ENCODE results near the gene TLX2. TPM values are rescaled to one million over a fixed set of nuclear protein-coding genes. Genes with fewer than 3 reads are reported as not detected.

The TLX2 gene
- total and polyA plus RNA-seq, 2 of the 13 experiments (the other 11 are each of a cell fraction or from before 2014, with no cell fraction given): 0.05 to 0.20 TPM

- TF ChIP-seq, protein P1, sequence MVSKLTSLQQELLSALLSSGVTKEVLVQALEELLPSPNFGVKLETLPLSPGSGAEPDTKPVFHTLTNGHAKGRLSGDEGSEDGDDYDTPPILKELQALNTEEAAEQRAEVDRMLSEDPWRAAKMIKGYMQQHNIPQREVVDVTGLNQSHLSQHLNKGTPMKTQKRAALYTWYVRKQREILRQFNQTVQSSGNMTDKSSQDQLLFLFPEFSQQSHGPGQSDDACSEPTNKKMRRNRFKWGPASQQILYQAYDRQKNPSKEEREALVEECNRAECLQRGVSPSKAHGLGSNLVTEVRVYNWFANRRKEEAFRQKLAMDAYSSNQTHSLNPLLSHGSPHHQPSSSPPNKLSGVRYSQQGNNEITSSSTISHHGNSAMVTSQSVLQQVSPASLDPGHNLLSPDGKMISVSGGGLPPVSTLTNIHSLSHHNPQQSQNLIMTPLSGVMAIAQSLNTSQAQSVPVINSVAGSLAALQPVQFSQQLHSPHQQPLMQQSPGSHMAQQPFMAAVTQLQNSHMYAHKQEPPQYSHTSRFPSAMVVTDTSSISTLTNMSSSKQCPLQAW (CRISPR knock-in tag; IDR thresholded peaks at IDR 0.05): peak; percentile 80
- TF ChIP-seq PCBP2 (optimal IDR thresholded peaks at IDR 0.05; ENCODE audit: low read depth, low read length, poor library complexity, severe bottlenecking) (no peak), CAMTA2 (CRISPR knock-in tag; IDR thresholded peaks at IDR 0.05; ENCODE audit: borderline replicate concordance) (no peak; the same call in 1 of the 2 replicates), FIP1L1 (IDR thresholded peaks at IDR 0.05; ENCODE audit: borderline replicate concordance, insufficient read depth, low read depth, low read length) (no peak), ZNF251 (CRISPR knock-in tag; IDR thresholded peaks at IDR 0.05) (no peak), JUNB (CRISPR knock-in tag; IDR thresholded peaks at IDR 0.05; ENCODE audit: borderline replicate concordance) (no peak), GMEB2 (CRISPR knock-in tag; IDR thresholded peaks at IDR 0.05; ENCODE audit: low read depth) (peak; percentile 49; the same call in 1 of the 2 replicates), PAX8 (CRISPR knock-in tag; IDR thresholded peaks at IDR 0.05; ENCODE audit: borderline replicate concordance) (peak; percentile 75), HMGXB3 (CRISPR knock-in tag; IDR thresholded peaks at IDR 0.05; ENCODE audit: borderline replicate concordance) (peak; percentile 53; the same call in 1 of the 2 replicates), ZNF317 (CRISPR knock-in tag; IDR thresholded peaks at IDR 0.05) (peak; percentile 71), ZNF891 (CRISPR knock-in tag; IDR thresholded peaks at IDR 0.05) (peak; percentile 91)
- TF ChIP-seq, protein P2, sequence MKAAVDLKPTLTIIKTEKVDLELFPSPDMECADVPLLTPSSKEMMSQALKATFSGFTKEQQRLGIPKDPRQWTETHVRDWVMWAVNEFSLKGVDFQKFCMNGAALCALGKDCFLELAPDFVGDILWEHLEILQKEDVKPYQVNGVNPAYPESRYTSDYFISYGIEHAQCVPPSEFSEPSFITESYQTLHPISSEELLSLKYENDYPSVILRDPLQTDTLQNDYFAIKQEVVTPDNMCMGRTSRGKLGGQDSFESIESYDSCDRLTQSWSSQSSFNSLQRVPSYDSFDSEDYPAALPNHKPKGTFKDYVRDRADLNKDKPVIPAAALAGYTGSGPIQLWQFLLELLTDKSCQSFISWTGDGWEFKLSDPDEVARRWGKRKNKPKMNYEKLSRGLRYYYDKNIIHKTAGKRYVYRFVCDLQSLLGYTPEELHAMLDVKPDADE (CRISPR knock-in tag; IDR thresholded peaks at IDR 0.05): no peak
- TF ChIP-seq, protein P3, sequence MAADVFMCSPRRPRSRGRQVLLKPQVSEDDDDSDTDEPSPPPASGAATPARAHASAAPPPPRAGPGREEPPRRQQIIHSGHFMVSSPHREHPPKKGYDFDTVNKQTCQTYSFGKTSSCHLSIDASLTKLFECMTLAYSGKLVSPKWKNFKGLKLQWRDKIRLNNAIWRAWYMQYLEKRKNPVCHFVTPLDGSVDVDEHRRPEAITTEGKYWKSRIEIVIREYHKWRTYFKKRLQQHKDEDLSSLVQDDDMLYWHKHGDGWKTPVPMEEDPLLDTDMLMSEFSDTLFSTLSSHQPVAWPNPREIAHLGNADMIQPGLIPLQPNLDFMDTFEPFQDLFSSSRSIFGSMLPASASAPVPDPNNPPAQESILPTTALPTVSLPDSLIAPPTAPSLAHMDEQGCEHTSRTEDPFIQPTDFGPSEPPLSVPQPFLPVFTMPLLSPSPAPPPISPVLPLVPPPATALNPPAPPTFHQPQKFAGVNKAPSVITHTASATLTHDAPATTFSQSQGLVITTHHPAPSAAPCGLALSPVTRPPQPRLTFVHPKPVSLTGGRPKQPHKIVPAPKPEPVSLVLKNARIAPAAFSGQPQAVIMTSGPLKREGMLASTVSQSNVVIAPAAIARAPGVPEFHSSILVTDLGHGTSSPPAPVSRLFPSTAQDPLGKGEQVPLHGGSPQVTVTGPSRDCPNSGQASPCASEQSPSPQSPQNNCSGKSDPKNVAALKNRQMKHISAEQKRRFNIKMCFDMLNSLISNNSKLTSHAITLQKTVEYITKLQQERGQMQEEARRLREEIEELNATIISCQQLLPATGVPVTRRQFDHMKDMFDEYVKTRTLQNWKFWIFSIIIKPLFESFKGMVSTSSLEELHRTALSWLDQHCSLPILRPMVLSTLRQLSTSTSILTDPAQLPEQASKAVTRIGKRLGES (CRISPR knock-in tag; IDR thresholded peaks at IDR 0.05; ENCODE audit: borderline replicate concordance): no peak
Measured at GRCh38 chr2:74482801-74483674, 31.2 kb upstream of the TLX2 start, which contains the start of the genes CCDC142 and TTC31 (continued).

All from HepG2 (cell line).